HG02885 (cell line): ENCODE data around the gene CRYGN.

Experiments
- ATAC-seq: cut with Tn5 transposase; IDR thresholded peaks from one replicate; pipeline ENCODE4 v1.9.1; 2021; ENCODE audit warnings: mild to moderate bottlenecking; ENCODE audit not compliant: unreplicated experiment, poor library complexity

CRYGN gene

GRCh38 chr7:151461096-151461941 is 21.4 kb upstream of the CRYGN start:
- ATAC-seq, result no peak

GRCh38 chr7:151460474-151460855 is 20.5 kb upstream of the CRYGN start:
- ATAC-seq, result no peak

DNA sequence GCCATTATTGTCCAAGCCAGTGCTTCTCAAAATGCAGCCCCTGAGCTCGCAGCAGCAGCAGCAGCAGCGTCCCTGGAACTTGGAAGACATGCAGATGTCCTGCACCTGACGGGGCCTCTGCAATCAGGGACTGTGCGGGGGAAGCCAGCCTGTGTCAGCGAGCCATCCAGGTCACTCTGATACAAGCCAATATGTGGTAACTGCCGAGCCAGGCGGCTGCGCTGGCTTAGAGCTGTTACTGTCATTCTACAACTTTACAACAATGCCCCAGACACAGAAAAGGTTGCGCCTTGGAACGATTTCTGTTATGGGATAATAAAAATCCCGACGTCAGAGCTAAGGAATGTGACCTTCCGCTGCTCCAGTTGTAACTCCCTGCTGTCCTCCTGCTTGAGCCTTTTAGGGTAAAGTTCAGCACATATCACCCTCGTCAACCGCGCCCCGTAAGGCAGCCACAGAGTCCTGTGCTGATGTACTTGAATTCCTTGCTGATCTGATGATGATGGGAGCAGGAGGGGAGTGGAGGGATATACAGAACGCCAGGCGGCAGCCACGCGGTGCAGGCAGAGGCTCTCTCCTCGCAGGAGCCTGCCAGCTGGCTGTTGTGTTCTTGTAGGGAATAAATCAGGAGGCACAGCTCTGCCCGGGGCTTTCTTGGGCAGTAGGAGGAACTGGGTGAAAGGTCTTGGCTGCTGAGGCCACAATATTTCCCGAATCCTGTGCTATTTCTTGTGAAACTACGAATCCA is 20.0 kb upstream of the CRYGN start:
- no peak for ATAC-seq

GRCh38 chr7:151457534-151457933 is 17.6 kb upstream of the CRYGN start:
- ATAC-seq, result no peak

DNA sequence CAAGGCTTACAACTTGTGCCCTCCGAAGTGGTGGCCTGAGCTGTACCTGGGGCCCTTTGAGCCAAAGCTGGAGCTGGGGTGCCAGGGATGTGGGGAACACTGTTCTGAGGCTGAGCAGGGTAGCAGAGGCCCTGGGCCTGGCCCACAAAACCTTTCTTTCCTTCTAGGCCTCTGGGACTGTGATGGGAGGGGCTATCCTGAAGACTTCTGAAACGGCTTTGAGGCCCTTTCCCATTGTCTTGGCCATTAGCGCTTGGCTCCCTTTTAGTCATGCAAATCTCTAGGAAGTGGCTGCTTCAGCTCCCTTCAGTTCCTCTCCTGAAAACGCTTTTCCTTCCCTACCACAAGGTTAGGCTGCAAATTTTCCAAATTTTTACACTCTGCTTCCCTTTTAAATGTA is 16.8 kb upstream of the CRYGN start:
- no peak for ATAC-seq

DNA sequence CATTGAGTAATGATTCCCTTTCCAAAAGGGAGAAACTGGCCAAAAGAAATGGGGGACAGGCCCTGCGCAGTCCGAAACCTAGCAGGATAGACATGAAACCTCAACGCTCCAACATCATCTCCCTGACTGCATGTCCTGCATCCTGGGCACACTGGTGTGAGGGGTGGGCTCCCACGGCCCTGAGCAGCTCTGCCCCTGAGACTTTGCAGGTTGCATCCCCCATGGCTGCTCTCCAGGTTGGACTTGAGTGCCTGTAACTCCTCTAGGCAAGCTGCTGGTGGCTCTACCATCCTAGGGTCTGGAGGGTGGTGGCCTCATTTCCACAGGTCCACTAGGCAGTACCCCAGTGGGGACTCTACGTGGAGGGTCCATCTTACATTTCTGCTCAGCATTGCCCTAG is 16.3 kb upstream of the CRYGN start:
- no peak for ATAC-seq

- ATAC-seq, result no peak
Observed at GRCh38 chr7:151455690-151456089, 15.7 kb upstream of the CRYGN start.

DNA sequence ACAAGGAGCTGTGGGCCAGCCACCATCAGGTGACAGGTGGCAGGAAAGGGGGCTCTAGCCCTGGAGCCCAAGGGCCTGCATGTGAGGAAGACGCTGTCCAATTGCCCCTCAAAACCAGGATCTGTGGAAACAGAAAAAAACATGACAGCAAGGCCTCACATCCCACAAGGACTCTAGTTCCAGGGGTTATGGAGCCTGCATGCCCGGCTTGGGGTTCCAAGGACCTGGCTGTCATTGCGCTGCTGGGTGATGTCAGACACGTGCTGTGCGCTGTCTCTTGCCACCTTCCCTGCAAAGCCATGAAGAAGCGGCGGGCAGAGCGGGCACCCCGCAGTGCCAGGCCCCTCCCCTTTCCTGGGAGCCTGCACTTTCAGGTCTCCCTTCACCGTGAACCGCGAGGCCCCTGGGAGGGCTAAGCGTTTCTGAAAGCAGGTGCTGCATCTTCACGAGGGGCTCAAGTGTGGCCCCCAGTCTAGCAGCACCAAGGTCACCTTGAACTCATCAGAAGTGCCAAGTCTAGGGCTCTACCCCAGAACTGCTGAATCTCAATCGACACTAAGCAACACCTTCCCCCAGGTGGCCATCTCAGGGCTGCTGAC is 15.1 kb upstream of the CRYGN start:
- ATAC-seq, result no peak

- ATAC-seq, result no peak
Observed at GRCh38 chr7:151454305-151454704, 14.4 kb upstream of the CRYGN start.

DNA sequence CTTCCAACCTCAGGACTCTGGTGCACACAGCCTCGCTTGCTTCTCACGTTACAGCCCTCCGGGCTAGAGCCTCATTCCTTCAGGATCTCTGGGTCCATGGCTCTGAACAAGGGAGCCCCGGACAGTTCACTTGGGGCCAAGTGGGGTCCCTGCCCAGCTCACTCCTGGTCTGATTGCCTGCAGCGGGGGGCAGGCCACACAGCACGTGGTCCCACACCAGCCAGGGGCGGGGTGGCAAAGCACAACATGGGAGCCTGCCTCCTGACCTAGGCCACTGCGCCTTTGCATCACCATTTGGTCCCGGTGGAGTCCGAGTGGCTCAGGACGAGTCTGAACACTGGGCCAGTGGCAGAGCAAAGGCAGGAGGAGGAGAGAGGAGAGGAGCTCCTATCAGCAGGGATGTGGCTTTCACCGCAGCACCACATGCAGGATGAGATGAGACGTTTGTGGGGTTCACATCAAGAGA is 13.4 kb upstream of the CRYGN start:
- ATAC-seq, result no peak

- no peak for ATAC-seq
Observed at GRCh38 chr7:151452680-151453325, 12.9 kb upstream of the CRYGN start.

GRCh38 chr7:151451626-151452571 is 12.0 kb upstream of the CRYGN start:
- ATAC-seq, result no peak

- ATAC-seq, result no peak
Observed at GRCh38 chr7:151451156-151451555, 11.2 kb upstream of the CRYGN start.

- ATAC-seq, result no peak
Observed at GRCh38 chr7:151449990-151450389, 10.0 kb upstream of the CRYGN start.

GRCh38 chr7:151448261-151449252 is 8.6 kb upstream of the CRYGN start:
- ATAC-seq, result peak; percentile 74

GRCh38 chr7:151447901-151448260 is 7.9 kb upstream of the CRYGN start:
- ATAC-seq, result no peak

DNA sequence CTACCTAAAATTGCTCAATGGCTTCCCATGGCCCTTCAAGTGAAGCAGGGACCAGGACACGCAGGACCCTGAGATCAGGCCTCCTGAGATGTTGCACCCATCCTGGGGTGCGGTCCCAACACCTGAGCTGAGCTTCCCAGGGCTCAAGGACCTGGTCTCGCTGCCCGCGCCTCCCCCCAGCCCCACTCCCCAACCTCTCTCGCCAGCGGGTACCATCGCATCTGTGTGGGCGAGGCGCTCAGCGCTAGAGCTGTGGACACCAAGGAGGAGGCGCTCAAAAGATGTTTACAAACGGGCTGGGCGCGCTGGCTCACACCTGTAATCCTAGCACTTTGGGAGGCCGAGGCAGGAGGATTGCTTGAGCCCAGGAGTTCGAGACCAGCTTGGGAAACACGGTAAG is 7.4 kb upstream of the CRYGN start:
- ATAC-seq, result no peak

DNA sequence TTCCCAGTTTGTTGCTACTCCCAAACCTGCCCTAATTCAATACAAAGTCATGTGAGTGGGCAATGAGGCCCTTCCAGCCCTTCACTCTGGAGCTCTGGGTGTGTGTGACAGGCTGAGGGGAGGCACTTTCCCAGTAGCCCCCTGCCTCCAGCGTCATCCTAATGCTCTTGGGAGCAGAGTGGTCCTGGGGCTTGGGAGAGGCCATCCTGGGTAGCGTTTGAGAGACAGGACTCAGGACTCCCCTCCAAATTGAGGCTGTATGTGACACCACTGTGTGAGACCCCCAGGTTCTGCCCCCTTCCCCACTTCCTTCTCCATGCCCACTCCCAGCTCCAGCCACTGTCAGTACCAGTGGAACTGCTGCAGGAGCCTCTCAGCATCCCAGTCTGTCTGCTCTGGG is 6.5 kb upstream of the CRYGN start:
- ATAC-seq, result no peak

GRCh38 chr7:151444632-151445031 is 4.7 kb upstream of the CRYGN start:
- no peak for ATAC-seq
